K562 (cell line): ENCODE measurements around the gene CSTB. TPM values are rescaled to one million over a fixed set of nuclear protein-coding genes. Genes with fewer than 3 reads are reported as not detected.

Source experiments
- BCL6 ChIP-seq: fragments of 250-450 bp; sonication (Bioruptor Pico); IDR thresholded peaks from 2 replicates; pipeline ENCODE4 v1.4.0; 2020
- CBX8 ChIP-seq: fragments of 200-600 bp; sonication (generic); IDR thresholded peaks from 2 replicates; pipeline ENCODE4 v1.6.1; 2012; ENCODE audit warnings: borderline replicate concordance, mixed run types, low read depth, mild to moderate bottlenecking, moderate library complexity, mixed read lengths, low read length, control low read depth, inconsistent platforms; ENCODE audit not compliant: poor library complexity, severe bottlenecking; ENCODE audit errors: extremely low read depth
- FOXJ3 ChIP-seq: sonication (generic); formaldehyde crosslinking; IDR thresholded peaks from 2 replicates; pipeline ENCODE4 v1.4.0; 2020; ENCODE audit warnings: mild to moderate bottlenecking, missing genetic modification reagents
- KDM5B ChIP-seq: fragments of 200-600 bp; sonication (generic); IDR thresholded peaks from 2 replicates; pipeline ENCODE4 v1.6.1; 2012; ENCODE audit warnings: low read depth, mild to moderate bottlenecking, moderate library complexity, low read length, control low read depth, inconsistent platforms; ENCODE audit not compliant: insufficient replicate concordance
- MCM2 ChIP-seq: fragments of 450-650 bp; IDR thresholded peaks from 2 replicates; pipeline ENCODE4 v1.6.1; 2017; ENCODE audit warnings: low read depth, mild to moderate bottlenecking
- NCOA6 ChIP-seq: fragments of 450-650 bp; IDR thresholded peaks from 2 replicates; pipeline ENCODE4 v1.6.1; 2017; ENCODE audit warnings: mild to moderate bottlenecking
- PCBP1 ChIP-seq: fragments of 200-400 bp; formaldehyde crosslinking; IDR thresholded peaks from 2 replicates; pipeline ENCODE4 v1.6.1; 2018; ENCODE audit warnings: mild to moderate bottlenecking, low read depth, low read length; ENCODE audit not compliant: poor library complexity, severe bottlenecking
- PTRF ChIP-seq: fragments of 450-650 bp; IDR thresholded peaks from 2 replicates; pipeline ENCODE4 v1.6.1; 2016; ENCODE audit warnings: mild to moderate bottlenecking, missing genetic modification characterization, missing compliant biosample characterization
- SMAD1 ChIP-seq: fragments of 150-350 bp; IDR thresholded peaks from 2 replicates; pipeline ENCODE4 v1.6.1; 2014; ENCODE audit warnings: low read length, low read depth; ENCODE audit not compliant: partially characterized antibody
- SRSF9 ChIP-seq: fragments of 200-400 bp; formaldehyde crosslinking; IDR thresholded peaks from 2 replicates; pipeline ENCODE4 v1.6.1; 2017; ENCODE audit warnings: low read depth, low read length, borderline replicate concordance
- TEAD1 ChIP-seq, 2 experiments: fragments of 450-650 bp in 1 of 2; sonication (generic) in 1 of 2; formaldehyde crosslinking; IDR thresholded peaks; 2 replicates each; pipeline versions ENCODE4 v1.4.0 to v1.8.0; 2020 to 2022; ENCODE audit warnings: mild to moderate bottlenecking in 2 of 2, missing genetic modification reagents in 1 of 2
- U2AF1 ChIP-seq: fragments of 200-400 bp; formaldehyde crosslinking; optimal IDR thresholded peaks from 2 replicates; pipeline ENCODE3; 2017; ENCODE audit warnings: mild to moderate bottlenecking, low read depth, low read length, moderate library complexity
- ZNF143 ChIP-seq: sonication (generic); formaldehyde crosslinking; IDR thresholded peaks from 2 replicates; pipeline ENCODE4 v1.9.0; 2022; ENCODE audit warnings: mild to moderate bottlenecking, missing genetic modification reagents
- ZNF263 ChIP-seq: sonication (generic); formaldehyde crosslinking; IDR thresholded peaks from 2 replicates; pipeline ENCODE4 v1.8.0; 2022; ENCODE audit warnings: mild to moderate bottlenecking, missing genetic modification reagents, borderline replicate concordance
- polyA plus RNA-seq, 8 experiments: library from polyadenylated mRNA; depleted of rRNA in 4 of 8; stranded (reverse) in 5 of 8; unstranded in 3 of 8; fragments of >200 nt; fragmentation: Nextera tagmentation in 2 of 8; fragmentation: Illumina TruSeq in 1 of 8; extraction: Ambion mirVana in 2 of 8; extraction: Trizol in 1 of 8; gene quantifications; 2 replicates each; pipeline versions ENCODE4 v1.2.1 to v1.2.3, GENCODE V29; 2011 to 2014; ENCODE audit warnings: inconsistent platforms in 1 of 8, missing spikeins in 1 of 8
- total RNA-seq, 7 experiments: library from RNA; depleted of rRNA in 6 of 7; stranded (reverse); fragments of >200 nt in 6 of 7; fragmentation: Illumina TruSeq in 2 of 7; extraction: Trizol in 2 of 7; gene quantifications; 2 replicates each; pipeline versions ENCODE4 v1.2.1 to v1.2.3, GENCODE V29; 2011 to 2021; ENCODE audit warnings: low replicate concordance in 1 of 7
- TF ChIP-seq, protein P1 (sequence below): fragments of 250-450 bp; sonication (Bioruptor Pico); IDR thresholded peaks from 2 replicates; pipeline ENCODE4 v1.8.0; 2021; ENCODE audit warnings: moderate library complexity, mild to moderate bottlenecking, inconsistent platforms
- TF ChIP-seq, protein P2 (sequence below), 3 experiments: fragments of 200-800 bp in 1 of 3; sonication (Bioruptor generic) in 1 of 3; sonication (generic) in 1 of 3; formaldehyde crosslinking in 1 of 3; IDR thresholded peaks; 2 replicates each; pipeline versions ENCODE4 v1.6.1 to v1.8.0; 2016 to 2022; ENCODE audit warnings: mild to moderate bottlenecking in 2 of 3, missing compliant biosample characterization in 2 of 3, missing genetic modification characterization in 2 of 3, missing genetic modification reagents in 1 of 3
- TF ChIP-seq, protein P3 (sequence below): sonication (generic); formaldehyde crosslinking; IDR thresholded peaks from 2 replicates; pipeline ENCODE4 v1.8.0; 2022; ENCODE audit warnings: mild to moderate bottlenecking, missing genetic modification reagents
- TF ChIP-seq, protein P4 (sequence below): fragments of 250-450 bp; sonication (Bioruptor Pico); IDR thresholded peaks from 2 replicates; pipeline ENCODE4 v1.5.0; 2020; ENCODE audit warnings: mild to moderate bottlenecking

The CSTB gene
- total and polyA plus RNA-seq, 9 of the 15 experiments (the other 6 are each of a cell fraction or from before 2014, with no cell fraction given), result 12.4 to 65.0 (median 31.7) TPM

DNA sequence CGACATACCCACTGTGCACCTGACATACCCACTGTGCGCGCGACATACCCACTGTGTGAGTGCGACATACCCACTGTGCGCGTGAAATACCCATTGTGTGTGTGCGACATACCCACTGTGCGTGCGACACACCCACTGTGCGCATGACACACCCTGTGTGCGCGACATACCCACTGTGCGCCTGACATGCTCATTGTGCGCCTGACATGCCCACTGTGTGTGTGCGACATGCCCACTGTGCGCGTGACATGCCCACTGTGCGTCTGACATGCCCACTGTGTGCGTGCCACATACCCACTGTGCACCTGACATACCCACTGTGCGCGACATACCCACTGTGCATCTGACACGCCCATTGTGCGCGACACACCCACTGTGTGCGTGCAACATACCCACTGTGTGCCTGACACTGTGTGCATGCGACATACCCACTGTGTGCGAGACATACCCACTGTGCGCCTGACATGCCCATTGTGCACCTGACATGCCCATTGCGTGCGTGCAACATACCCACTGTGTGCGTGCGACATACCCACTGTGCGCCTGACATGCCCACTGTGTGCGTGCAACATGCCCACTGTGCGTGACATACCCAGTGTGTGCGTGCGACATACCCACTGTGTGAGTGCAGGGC is 10.8 kb upstream of the CSTB start (continued):
- TF ChIP-seq, protein P1, sequence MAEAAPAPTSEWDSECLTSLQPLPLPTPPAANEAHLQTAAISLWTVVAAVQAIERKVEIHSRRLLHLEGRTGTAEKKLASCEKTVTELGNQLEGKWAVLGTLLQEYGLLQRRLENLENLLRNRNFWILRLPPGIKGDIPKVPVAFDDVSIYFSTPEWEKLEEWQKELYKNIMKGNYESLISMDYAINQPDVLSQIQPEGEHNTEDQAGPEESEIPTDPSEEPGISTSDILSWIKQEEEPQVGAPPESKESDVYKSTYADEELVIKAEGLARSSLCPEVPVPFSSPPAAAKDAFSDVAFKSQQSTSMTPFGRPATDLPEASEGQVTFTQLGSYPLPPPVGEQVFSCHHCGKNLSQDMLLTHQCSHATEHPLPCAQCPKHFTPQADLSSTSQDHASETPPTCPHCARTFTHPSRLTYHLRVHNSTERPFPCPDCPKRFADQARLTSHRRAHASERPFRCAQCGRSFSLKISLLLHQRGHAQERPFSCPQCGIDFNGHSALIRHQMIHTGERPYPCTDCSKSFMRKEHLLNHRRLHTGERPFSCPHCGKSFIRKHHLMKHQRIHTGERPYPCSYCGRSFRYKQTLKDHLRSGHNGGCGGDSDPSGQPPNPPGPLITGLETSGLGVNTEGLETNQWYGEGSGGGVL (CRISPR knock-in tag), result no peak
- no peak for TF ChIP-seq ZNF263 (CRISPR knock-in tag)
- TF ChIP-seq NCOA6, result no peak
- TF ChIP-seq PCBP1, result no peak
- TF ChIP-seq SMAD1, result no peak
- no peak for TF ChIP-seq BCL6 (CRISPR knock-in tag)
- 0 out of 4 replicates have a peak, but pooled peaks of 1 of the 2 experiments have one; percentile 32 for TF ChIP-seq TEAD1 (CRISPR knock-in tag; IDR thresholded peaks at IDR 0.05)
- TF ChIP-seq MCM2, result no peak
- TF ChIP-seq, protein P2, sequence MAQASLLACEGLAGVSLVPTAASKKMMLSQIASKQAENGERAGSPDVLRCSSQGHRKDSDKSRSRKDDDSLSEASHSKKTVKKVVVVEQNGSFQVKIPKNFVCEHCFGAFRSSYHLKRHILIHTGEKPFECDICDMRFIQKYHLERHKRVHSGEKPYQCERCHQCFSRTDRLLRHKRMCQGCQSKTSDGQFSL (CRISPR knock-in tag; IDR thresholded peaks at IDR 0.05), result no peak
- TF ChIP-seq, protein P2 (tag; IDR thresholded peaks at IDR 0.05), result no peak
- TF ChIP-seq ZNF143 (CRISPR knock-in tag), result 0 out of 2 replicates have a peak, but pooled peaks have one; percentile 42
- TF ChIP-seq, protein P3, sequence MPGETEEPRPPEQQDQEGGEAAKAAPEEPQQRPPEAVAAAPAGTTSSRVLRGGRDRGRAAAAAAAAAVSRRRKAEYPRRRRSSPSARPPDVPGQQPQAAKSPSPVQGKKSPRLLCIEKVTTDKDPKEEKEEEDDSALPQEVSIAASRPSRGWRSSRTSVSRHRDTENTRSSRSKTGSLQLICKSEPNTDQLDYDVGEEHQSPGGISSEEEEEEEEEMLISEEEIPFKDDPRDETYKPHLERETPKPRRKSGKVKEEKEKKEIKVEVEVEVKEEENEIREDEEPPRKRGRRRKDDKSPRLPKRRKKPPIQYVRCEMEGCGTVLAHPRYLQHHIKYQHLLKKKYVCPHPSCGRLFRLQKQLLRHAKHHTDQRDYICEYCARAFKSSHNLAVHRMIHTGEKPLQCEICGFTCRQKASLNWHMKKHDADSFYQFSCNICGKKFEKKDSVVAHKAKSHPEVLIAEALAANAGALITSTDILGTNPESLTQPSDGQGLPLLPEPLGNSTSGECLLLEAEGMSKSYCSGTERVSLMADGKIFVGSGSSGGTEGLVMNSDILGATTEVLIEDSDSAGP, result no peak
- TF ChIP-seq PTRF, result no peak
- no peak for TF ChIP-seq SRSF9
- no peak for TF ChIP-seq FOXJ3 (CRISPR knock-in tag)
- no peak for TF ChIP-seq CBX8
- TF ChIP-seq, protein P4, sequence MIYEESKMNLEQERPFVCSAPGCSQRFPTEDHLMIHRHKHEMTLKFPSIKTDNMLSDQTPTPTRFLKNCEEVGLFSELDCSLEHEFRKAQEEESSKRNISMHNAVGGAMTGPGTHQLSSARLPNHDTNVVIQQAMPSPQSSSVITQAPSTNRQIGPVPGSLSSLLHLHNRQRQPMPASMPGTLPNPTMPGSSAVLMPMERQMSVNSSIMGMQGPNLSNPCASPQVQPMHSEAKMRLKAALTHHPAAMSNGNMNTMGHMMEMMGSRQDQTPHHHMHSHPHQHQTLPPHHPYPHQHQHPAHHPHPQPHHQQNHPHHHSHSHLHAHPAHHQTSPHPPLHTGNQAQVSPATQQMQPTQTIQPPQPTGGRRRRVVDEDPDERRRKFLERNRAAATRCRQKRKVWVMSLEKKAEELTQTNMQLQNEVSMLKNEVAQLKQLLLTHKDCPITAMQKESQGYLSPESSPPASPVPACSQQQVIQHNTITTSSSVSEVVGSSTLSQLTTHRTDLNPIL (CRISPR knock-in tag), result no peak
- no peak for TF ChIP-seq KDM5B
- no peak for TF ChIP-seq U2AF1
